Mesenchymal stem cell (in vitro differentiated cells and primary cell): Measurements from ENCODE around the gene PLXNC1.

Source experiments
- DNase-seq: peaks from one replicate; pipeline ENCODE4 v3.0.0-alpha.2; 2013
- H2AFZ ChIP-seq: one replicate; pipeline ENCODE4 v1.6.1; 2013; ENCODE audit warnings: low read depth, mild to moderate bottlenecking, control low read depth, inconsistent platforms, low read length, moderate library complexity
- H2AK5ac ChIP-seq: 2 replicates; pipeline ENCODE4 v1.6.1; 2013; ENCODE audit warnings: low read length, moderate library complexity, mild to moderate bottlenecking, inconsistent platforms; ENCODE audit not compliant: severe bottlenecking
- H2BK120ac ChIP-seq: one replicate; pipeline ENCODE4 v1.6.1; 2013; ENCODE audit warnings: low read depth, mild to moderate bottlenecking, inconsistent platforms, low read length, moderate library complexity
- H2BK12ac ChIP-seq, 2 experiments: one replicate each; pipeline ENCODE4 v1.6.1; 2013; ENCODE audit warnings: inconsistent platforms in 2 of 2, low read length in 2 of 2, mild to moderate bottlenecking in 2 of 2, moderate library complexity in 2 of 2, control low read depth in 1 of 2
- H2BK15ac ChIP-seq: one replicate; pipeline ENCODE4 v1.6.1; 2013; ENCODE audit warnings: mild to moderate bottlenecking, low read depth, inconsistent platforms; ENCODE audit not compliant: poor library complexity, severe bottlenecking
- H2BK5ac ChIP-seq: 2 replicates; pipeline ENCODE4 v1.6.1; 2013; ENCODE audit warnings: low read depth, mild to moderate bottlenecking, low read length, control low read depth, inconsistent platforms; ENCODE audit not compliant: poor library complexity, severe bottlenecking
- H3K14ac ChIP-seq, 2 experiments: one replicate each; pipeline ENCODE4 v1.6.1; 2013; ENCODE audit warnings: inconsistent platforms in 2 of 2, low read length in 2 of 2, control low read depth in 1 of 2, mild to moderate bottlenecking in 1 of 2, moderate library complexity in 1 of 2
- H3K18ac ChIP-seq, 2 experiments: one replicate each; pipeline ENCODE4 v1.6.1; 2013; ENCODE audit warnings: inconsistent platforms in 2 of 2, low read length in 2 of 2, control low read depth in 1 of 2, low read depth in 1 of 2, mild to moderate bottlenecking in 1 of 2
- H3K23ac ChIP-seq, 2 experiments: one replicate each; pipeline ENCODE4 v1.6.1; 2013; ENCODE audit warnings: inconsistent platforms in 2 of 2, low read length in 2 of 2, mild to moderate bottlenecking in 2 of 2, moderate library complexity in 2 of 2, control low read depth in 1 of 2
- H3K27ac ChIP-seq: 2 replicates; pipeline ENCODE4 v1.5.1; 2013; ENCODE audit warnings: mild to moderate bottlenecking, moderate library complexity, low read length, control low read depth, inconsistent platforms; ENCODE audit not compliant: poor library complexity, severe bottlenecking
- H3K27me3 ChIP-seq, 2 experiments: 2 replicates each; pipeline versions ENCODE4 v1.6.1 to v1.7.0; 2013; ENCODE audit warnings: low read length in 2 of 2, mild to moderate bottlenecking in 2 of 2, moderate library complexity in 2 of 2, control low read depth in 1 of 2, inconsistent platforms in 1 of 2; ENCODE audit not compliant: control insufficient read depth in 1 of 2, insufficient read depth in 1 of 2
- H3K36me3 ChIP-seq, 2 experiments: 2 replicates each; pipeline versions ENCODE4 v1.6.1 to v1.7.0; 2013; ENCODE audit warnings: low read length in 2 of 2, control low read depth in 1 of 2, inconsistent platforms in 1 of 2, low read depth in 1 of 2, mild to moderate bottlenecking in 1 of 2; ENCODE audit not compliant: insufficient read depth in 2 of 2, control insufficient read depth in 1 of 2
- H3K4ac ChIP-seq, 2 experiments: one replicate each; pipeline ENCODE4 v1.6.1; 2013; ENCODE audit warnings: inconsistent platforms in 2 of 2, low read length in 2 of 2, mild to moderate bottlenecking in 2 of 2, moderate library complexity in 2 of 2, control low read depth in 1 of 2, low read depth in 1 of 2
- H3K4me1 ChIP-seq: 2 replicates; pipeline ENCODE4 v1.6.1; 2013; ENCODE audit warnings: low read depth, low read length, control low read depth; ENCODE audit not compliant: control insufficient read depth, insufficient read depth
- H3K4me2 ChIP-seq: 2 replicates; pipeline ENCODE4 v1.6.1; 2013; ENCODE audit warnings: low read length, mild to moderate bottlenecking, inconsistent platforms; ENCODE audit not compliant: poor library complexity, severe bottlenecking
- H3K4me3 ChIP-seq, 2 experiments: 2 replicates each; pipeline versions ENCODE4 v1.5.1 to v1.7.0; 2013; ENCODE audit warnings: low read length in 2 of 2, mild to moderate bottlenecking in 2 of 2, control low read depth in 1 of 2, low read depth in 1 of 2; ENCODE audit not compliant: insufficient read depth in 1 of 2
- H3K79me1 ChIP-seq: replicated peaks from 2 replicates; pipeline ENCODE4 v1.6.1; 2013; ENCODE audit warnings: mild to moderate bottlenecking, control low read depth, low read length, inconsistent platforms; ENCODE audit not compliant: poor library complexity, severe bottlenecking
- H3K9ac ChIP-seq: 2 replicates; pipeline ENCODE4 v1.7.0; 2013; ENCODE audit warnings: mild to moderate bottlenecking, low read length, moderate library complexity
- H3K9me3 ChIP-seq: 2 replicates; pipeline ENCODE4 v1.7.0; 2013; ENCODE audit warnings: mild to moderate bottlenecking, low read length; ENCODE audit not compliant: control insufficient read depth
- H4K8ac ChIP-seq: one replicate; pipeline ENCODE4 v1.6.1; 2013; ENCODE audit warnings: inconsistent platforms, mild to moderate bottlenecking, low read length, moderate library complexity
- H4K91ac ChIP-seq: one replicate; pipeline ENCODE4 v1.6.1; 2013; ENCODE audit warnings: mild to moderate bottlenecking, low read length, inconsistent platforms
- WGBS: methylation state at CpG from one replicate; pipeline ENCODE4 v1.1.7; 2013; ENCODE audit warnings: mixed read lengths; 5-methylcytosine and 5-hydroxymethylcytosine counted together

The PLXNC1 gene

GRCh38 chr12:94141004-94141764, 7.2 kb upstream of the PLXNC1 start:
- 85% methylated on average over 15 of the region's 15 CpGs for WGBS

GRCh38 chr12:94141892-94142291, 6.5 kb upstream of the PLXNC1 start:
- DNase-seq, result no peak
- no peaks in the 10 kb centered on the region for H3K79me1 ChIP-seq
- no peak overlapping the region for H3K14ac ChIP-seq
- H2BK15ac ChIP-seq, result no peak overlapping the region
- no peak overlapping the region for H2BK120ac ChIP-seq
- no peak overlapping the region for H3K4me3 ChIP-seq
- no peak overlapping the region for H2BK5ac ChIP-seq
- no peaks in the 10 kb centered on the region for H3K36me3 ChIP-seq
- H3K4me1 ChIP-seq, result peaks cover 11% of the 10 kb centered on the region
- no peak overlapping the region for H4K8ac ChIP-seq
- no peak overlapping the region for H3K23ac ChIP-seq
- H4K91ac ChIP-seq, result no peak overlapping the region
- no peak overlapping the region for H2AFZ ChIP-seq
- H3K27ac ChIP-seq, result no peak overlapping the region
- no peak overlapping the region for H3K4ac ChIP-seq
- H3K9me3 ChIP-seq, result no peaks in the 10 kb centered on the region
- H3K9ac ChIP-seq, result no peak overlapping the region
- H3K18ac ChIP-seq, result no peak overlapping the region
- no peak overlapping the region for H3K4me2 ChIP-seq
- H2AK5ac ChIP-seq, result no peak overlapping the region
- H3K27me3 ChIP-seq, result peaks cover 27 to 43% of the 10 kb centered on the region in 2 experiments
- WGBS, result 80% methylated on average over 3 of the region's 3 CpGs
- no peak overlapping the region for H2BK12ac ChIP-seq

More at GRCh38 chr12:94141004-94141764, 7.2 kb upstream of the PLXNC1 start:
- H2BK120ac ChIP-seq, result no peak overlapping the region
- DNase-seq, result no peak
- H4K91ac ChIP-seq, result no peak overlapping the region
- H3K79me1 ChIP-seq, result no peaks in the 10 kb centered on the region
- H3K36me3 ChIP-seq, result no peaks in the 10 kb centered on the region
- no peak overlapping the region for H3K4me3 ChIP-seq
- peaks cover 20 to 37% of the 10 kb centered on the region in 2 experiments for H3K27me3 ChIP-seq
- H2AFZ ChIP-seq, result no peak overlapping the region
- no peak overlapping the region for H2AK5ac ChIP-seq
- H3K18ac ChIP-seq, result no peak overlapping the region
- no peak overlapping the region for H3K14ac ChIP-seq
- H2BK5ac ChIP-seq, result no peak overlapping the region
- no peaks in the 10 kb centered on the region for H3K9me3 ChIP-seq
- H3K9ac ChIP-seq, result no peak overlapping the region
- peaks cover 11% of the 10 kb centered on the region for H3K4me1 ChIP-seq
- H3K23ac ChIP-seq, result no peak overlapping the region
- H3K27ac ChIP-seq, result no peak overlapping the region
- no peak overlapping the region for H3K4me2 ChIP-seq
- H2BK12ac ChIP-seq, result no peak overlapping the region
- peak overlapping the region; percentile 21 for H2BK15ac ChIP-seq
- no peak overlapping the region for H3K4ac ChIP-seq
- H4K8ac ChIP-seq, result no peak overlapping the region

GRCh38 chr12:94143438-94143837, 4.9 kb upstream of the PLXNC1 start:
- Histone ChIP-seq H3K4me3 (no peak overlapping the region), H3K9ac (no peak overlapping the region), H2BK12ac (no peak overlapping the region), H2BK120ac (no peak overlapping the region), H3K79me1 (no peaks in the 10 kb centered on the region), H3K27ac (peak overlapping the region; percentile 50), H3K4me1 (peaks cover 15% of the 10 kb centered on the region), H4K8ac (no peak overlapping the region), H3K27me3 (peaks cover 39 to 48% of the 10 kb centered on the region in 2 experiments), H2AFZ (no peak overlapping the region), H2AK5ac (peak overlapping the region; percentile 13), H3K18ac (no peak overlapping the region), H2BK15ac (no peak overlapping the region), H4K91ac (no peak overlapping the region), H3K23ac (no peak overlapping the region), H3K4ac (no peak overlapping the region), H3K4me2 (peak overlapping the region; percentile 37), H3K36me3 (no peaks in the 10 kb centered on the region), H2BK5ac (no peak overlapping the region), H3K9me3 (no peaks in the 10 kb centered on the region), H3K14ac (no peak overlapping the region)
- WGBS, result 74% methylated on average over 7 of the region's 7 CpGs
- no peak for DNase-seq

- Histone ChIP-seq H3K4me2 (peak overlapping the region; percentile 37), H3K27ac (peak overlapping the region; percentile 50), H3K14ac (no peak overlapping the region), H2AK5ac (no peak overlapping the region), H3K27me3 (peaks cover 37 to 46% of the 10 kb centered on the region in 2 experiments), H3K9ac (no peak overlapping the region), H2BK120ac (no peak overlapping the region), H3K18ac (no peak overlapping the region), H3K4me3 (no peak overlapping the region), H4K91ac (no peak overlapping the region), H3K36me3 (no peaks in the 10 kb centered on the region), H3K9me3 (no peaks in the 10 kb centered on the region), H4K8ac (no peak overlapping the region), H3K4me1 (peaks cover 19% of the 10 kb centered on the region), H2BK5ac (no peak overlapping the region), H2BK12ac (no peak overlapping the region), H2BK15ac (no peak overlapping the region), H3K23ac (no peak overlapping the region), H3K79me1 (no peaks in the 10 kb centered on the region), H3K4ac (no peak overlapping the region), H2AFZ (no peak overlapping the region)
- 97% methylated on average over 2 of the region's 5 CpGs for WGBS
- DNase-seq, result no peak
Measured at GRCh38 chr12:94143951-94144350, 4.4 kb upstream of the PLXNC1 start.
